ENCODE results near the gene KCTD1.

Gene KCTD1

DNA sequence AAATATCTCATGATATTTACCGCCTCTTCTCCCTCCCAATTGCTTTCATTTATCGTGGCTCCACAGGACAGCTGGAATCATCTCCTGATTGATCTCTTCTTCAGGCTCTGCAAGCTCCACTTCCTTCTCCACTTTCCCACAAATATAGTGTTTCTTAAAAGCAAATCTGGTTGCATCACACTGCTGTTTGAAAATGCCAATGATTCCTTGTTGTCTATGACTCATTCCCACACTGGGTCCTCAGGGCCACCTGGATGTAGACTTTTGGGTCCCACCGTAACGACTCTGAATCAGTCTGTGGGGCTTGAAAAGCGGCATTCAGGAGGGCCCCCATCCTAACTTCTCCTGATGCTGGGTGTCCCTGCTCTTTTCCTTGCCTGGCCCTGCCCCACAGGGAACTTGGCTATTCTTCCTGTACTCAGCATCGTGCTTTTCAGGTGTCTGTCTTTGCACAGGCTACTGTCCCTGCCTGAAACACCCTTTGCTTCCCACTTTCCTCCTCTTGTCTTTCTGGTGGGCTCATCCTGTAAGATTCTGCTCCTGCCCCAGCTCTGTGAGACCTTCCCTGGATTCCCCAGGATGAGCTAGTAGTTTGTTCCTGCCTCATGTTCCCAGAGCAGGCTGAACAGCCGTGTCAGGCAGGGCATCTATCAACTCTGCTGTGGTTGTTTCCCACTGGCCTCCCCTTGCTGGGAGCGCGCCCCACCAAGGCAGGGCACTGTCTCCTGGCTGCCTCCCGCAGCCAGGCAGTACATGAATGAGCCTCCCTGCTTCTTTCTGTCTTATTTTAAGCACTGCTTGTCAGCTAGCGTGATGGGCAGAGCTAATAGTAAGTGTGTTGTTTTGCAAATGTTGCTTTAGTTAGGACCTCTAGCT, 111.9 kb downstream of the KCTD1 start:
- peaks cover 0 to 6% (median 2%) of the 10 kb centered on the region in 5 experiments for H3K27me3 ChIP-seq (replicated peaks in 2 of 5; ENCODE audit: control insufficient read depth in 4 of 5, insufficient read depth in 5 of 5, low read length in 4 of 5)
- H3K4me3 ChIP-seq (ENCODE audit: control insufficient read depth in 1 of 7, extremely low read depth in 1 of 7, insufficient read depth in 4 of 7, low read depth in 2 of 7, low read length in 6 of 7) = no peak overlapping the region
- H3K4me1 ChIP-seq (ENCODE audit: control extremely low read depth in 1 of 4, control insufficient read depth in 4 of 4, insufficient read depth in 4 of 4, low read length in 3 of 4) = no peaks in the 10 kb centered on the region
- 96% methylated on average over 9 of the region's 11 CpGs for WGBS (ENCODE audit: insufficient coverage)
- ChIA-PET CTCF (no interaction called here), POLR2A (no interaction called here)
- H3K27ac ChIP-seq (ENCODE audit: insufficient read depth in 1 of 2, low read depth in 1 of 2, low read length in 2 of 2, poor library complexity in 1 of 2, severe bottlenecking in 2 of 2) = no peak overlapping the region
- no peak for DNase-seq
- no peaks in the 10 kb centered on the region for H3K9me3 ChIP-seq (ENCODE audit: control extremely low read depth in 1 of 5, control insufficient read depth in 4 of 5, insufficient read depth in 2 of 5, low read depth in 1 of 5, low read length in 4 of 5)
- no peaks in the 10 kb centered on the region for H3K36me3 ChIP-seq (ENCODE audit: control insufficient read depth in 4 of 4, insufficient read depth in 4 of 4, low read length in 3 of 4)

- ChIA-PET CTCF (no interaction called here), POLR2A (no interaction called here)
- H3K27ac ChIP-seq (ENCODE audit: insufficient read depth in 1 of 2, low read depth in 1 of 2, low read length in 2 of 2, poor library complexity in 1 of 2, severe bottlenecking in 2 of 2) = no peak overlapping the region
- peaks cover 0 to 6% (median 2%) of the 10 kb centered on the region in 5 experiments for H3K27me3 ChIP-seq (replicated peaks in 2 of 5; ENCODE audit: control insufficient read depth in 4 of 5, insufficient read depth in 5 of 5, low read length in 4 of 5)
- no peaks in the 10 kb centered on the region for H3K36me3 ChIP-seq (ENCODE audit: control insufficient read depth in 4 of 4, insufficient read depth in 4 of 4, low read length in 3 of 4)
- no peaks in the 10 kb centered on the region for H3K9me3 ChIP-seq (ENCODE audit: control extremely low read depth in 1 of 5, control insufficient read depth in 4 of 5, insufficient read depth in 2 of 5, low read depth in 1 of 5, low read length in 4 of 5)
- H3K4me3 ChIP-seq (ENCODE audit: control insufficient read depth in 1 of 7, extremely low read depth in 1 of 7, insufficient read depth in 4 of 7, low read depth in 2 of 7, low read length in 6 of 7) = no peak overlapping the region
- 95% methylated on average over 7 of the region's 8 CpGs for WGBS (ENCODE audit: insufficient coverage)
- DNase-seq = no peak
- H3K4me1 ChIP-seq (ENCODE audit: control extremely low read depth in 1 of 4, control insufficient read depth in 4 of 4, insufficient read depth in 4 of 4, low read length in 3 of 4) = no peaks in the 10 kb centered on the region
Measured at GRCh38 chr18:26435415-26436095, 112.8 kb downstream of the KCTD1 start.

- no CpG with 5 or more reads among the region's 2 CpGs for WGBS (ENCODE audit: insufficient coverage)
- Histone ChIP-seq H3K4me3 (ENCODE audit: control insufficient read depth in 1 of 7, extremely low read depth in 1 of 7, insufficient read depth in 4 of 7, low read depth in 2 of 7, low read length in 6 of 7) (no peak overlapping the region), H3K4me1 (ENCODE audit: control extremely low read depth in 1 of 4, control insufficient read depth in 4 of 4, insufficient read depth in 4 of 4, low read length in 3 of 4) (no peaks in the 10 kb centered on the region), H3K27me3 (replicated peaks in 2 of 5; ENCODE audit: control insufficient read depth in 4 of 5, insufficient read depth in 5 of 5, low read length in 4 of 5) (peaks cover 0 to 6% (median 0%) of the 10 kb centered on the region in 5 experiments), H3K27ac (ENCODE audit: insufficient read depth in 1 of 2, low read depth in 1 of 2, low read length in 2 of 2, poor library complexity in 1 of 2, severe bottlenecking in 2 of 2) (no peak overlapping the region), H3K36me3 (ENCODE audit: control insufficient read depth in 4 of 4, insufficient read depth in 4 of 4, low read length in 3 of 4) (no peaks in the 10 kb centered on the region), H3K9me3 (ENCODE audit: control extremely low read depth in 1 of 5, control insufficient read depth in 4 of 5, insufficient read depth in 2 of 5, low read depth in 1 of 5, low read length in 4 of 5) (no peaks in the 10 kb centered on the region)
- ChIA-PET POLR2A (no interaction called here), CTCF (no interaction called here)
- no peak for DNase-seq
Measured at GRCh38 chr18:26434887-26435286, 113.5 kb downstream of the KCTD1 start.

DNA sequence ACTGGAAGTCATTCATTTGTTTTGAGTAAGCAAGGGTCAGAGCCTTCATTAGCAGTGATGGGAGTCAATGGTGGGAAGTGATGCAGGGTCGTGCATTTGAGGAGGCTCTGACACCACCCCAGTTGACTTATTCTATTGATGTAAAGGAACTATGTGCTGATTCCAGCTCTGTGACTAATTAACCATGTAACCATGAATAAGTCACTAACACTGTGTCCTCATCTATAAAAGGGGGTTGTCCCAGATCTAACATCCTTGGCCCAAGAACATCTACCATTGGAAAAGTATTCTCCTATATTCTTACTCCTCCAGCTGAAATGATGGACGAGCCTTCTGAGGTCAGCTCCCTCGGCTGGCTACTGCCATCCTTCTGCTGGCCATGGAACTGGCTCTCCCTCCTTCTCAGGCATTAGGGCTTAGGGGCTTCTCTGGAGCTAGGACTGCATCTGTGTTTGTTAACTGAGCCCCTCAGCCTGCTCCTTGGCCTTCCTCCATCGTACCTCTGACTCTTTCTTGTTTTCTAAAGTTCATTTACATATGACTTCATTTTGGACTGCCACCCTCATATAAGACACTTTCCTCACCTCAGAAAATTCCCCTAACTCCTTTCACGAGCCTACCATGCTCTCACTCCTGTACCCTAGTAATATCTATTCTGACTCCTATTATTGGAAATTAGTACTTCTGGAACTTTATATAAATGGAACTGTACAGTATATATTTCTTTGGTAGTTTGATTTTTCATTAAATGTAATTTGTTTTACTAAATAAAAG, 115.5 kb downstream of the KCTD1 start:
- Histone ChIP-seq H3K4me3 (ENCODE audit: control insufficient read depth in 1 of 7, extremely low read depth in 1 of 7, insufficient read depth in 4 of 7, low read depth in 2 of 7, low read length in 6 of 7) (no peak overlapping the region), H3K27me3 (replicated peaks in 2 of 5; ENCODE audit: control insufficient read depth in 4 of 5, insufficient read depth in 5 of 5, low read length in 4 of 5) (peaks cover 0 to 6% (median 0%) of the 10 kb centered on the region in 5 experiments), H3K4me1 (ENCODE audit: control extremely low read depth in 1 of 4, control insufficient read depth in 4 of 4, insufficient read depth in 4 of 4, low read length in 3 of 4) (no peaks in the 10 kb centered on the region), H3K36me3 (ENCODE audit: control insufficient read depth in 4 of 4, insufficient read depth in 4 of 4, low read length in 3 of 4) (no peaks in the 10 kb centered on the region), H3K27ac (ENCODE audit: insufficient read depth in 1 of 2, low read depth in 1 of 2, low read length in 2 of 2, poor library complexity in 1 of 2, severe bottlenecking in 2 of 2) (no peak overlapping the region), H3K9me3 (ENCODE audit: control extremely low read depth in 1 of 5, control insufficient read depth in 4 of 5, insufficient read depth in 2 of 5, low read depth in 1 of 5, low read length in 4 of 5) (no peaks in the 10 kb centered on the region)
- POLR2A ChIA-PET = no interaction called here
- no peak for DNase-seq
- CTCF ChIA-PET = no interaction called here
- WGBS (ENCODE audit: insufficient coverage) = 91% methylated on average over 4 of the region's 5 CpGs

DNA sequence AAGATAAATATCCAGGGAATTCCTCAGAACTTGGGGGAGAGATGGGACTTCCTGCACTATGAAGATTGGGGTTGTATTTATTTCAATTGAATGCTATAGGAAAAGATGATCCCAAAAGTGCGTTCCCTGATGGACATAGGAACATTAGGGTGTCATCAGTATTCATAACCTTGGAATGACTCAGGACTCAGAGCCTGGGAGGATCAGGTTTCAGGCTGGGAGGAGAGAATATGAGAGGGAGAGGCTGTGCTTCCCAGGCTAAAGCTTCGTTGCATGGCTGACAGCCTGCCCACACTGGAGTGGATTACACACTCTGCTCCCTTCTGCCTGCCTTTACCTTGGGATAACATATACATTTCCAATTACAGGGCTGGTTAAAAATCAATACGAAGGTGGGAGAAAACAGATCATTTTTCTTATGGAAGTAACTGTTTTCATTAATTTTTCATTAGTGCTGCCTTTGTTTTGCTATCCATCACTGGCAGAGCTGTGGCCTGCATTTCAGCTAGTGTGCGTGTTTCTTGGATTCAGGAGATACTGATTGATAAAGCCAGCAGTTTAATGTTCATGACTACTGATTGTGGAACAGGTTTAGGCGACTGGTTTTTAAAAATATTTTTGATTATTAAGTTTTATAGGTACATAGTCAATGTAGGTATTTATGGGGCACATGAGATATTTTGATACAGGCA, 118.7 kb downstream of the KCTD1 start:
- CTCF ChIA-PET = no interaction called here
- DNase-seq = no peak
- POLR2A ChIA-PET = no interaction called here
- H3K36me3 ChIP-seq (ENCODE audit: control insufficient read depth in 4 of 4, insufficient read depth in 4 of 4, low read length in 3 of 4) = no peaks in the 10 kb centered on the region
- H3K27ac ChIP-seq (ENCODE audit: insufficient read depth in 1 of 2, low read depth in 1 of 2, low read length in 2 of 2, poor library complexity in 1 of 2, severe bottlenecking in 2 of 2) = no peak overlapping the region
- no peaks in the 10 kb centered on the region for H3K4me1 ChIP-seq (ENCODE audit: control extremely low read depth in 1 of 4, control insufficient read depth in 4 of 4, insufficient read depth in 4 of 4, low read length in 3 of 4)
- no peak overlapping the region for H3K4me3 ChIP-seq (ENCODE audit: control insufficient read depth in 1 of 7, extremely low read depth in 1 of 7, insufficient read depth in 4 of 7, low read depth in 2 of 7, low read length in 6 of 7)
- WGBS (ENCODE audit: insufficient coverage) = 100% methylated on average over 2 of the region's 5 CpGs
- no peaks in the 10 kb centered on the region for H3K9me3 ChIP-seq (ENCODE audit: control extremely low read depth in 1 of 5, control insufficient read depth in 4 of 5, insufficient read depth in 2 of 5, low read depth in 1 of 5, low read length in 4 of 5)
- no peaks in the 10 kb centered on the region for H3K27me3 ChIP-seq (replicated peaks in 2 of 5; ENCODE audit: control insufficient read depth in 4 of 5, insufficient read depth in 5 of 5, low read length in 4 of 5)

- no peak for DNase-seq
- Histone ChIP-seq H3K27ac (ENCODE audit: insufficient read depth in 1 of 2, low read depth in 1 of 2, low read length in 2 of 2, poor library complexity in 1 of 2, severe bottlenecking in 2 of 2) (no peak overlapping the region), H3K27me3 (replicated peaks in 2 of 5; ENCODE audit: control insufficient read depth in 4 of 5, insufficient read depth in 5 of 5, low read length in 4 of 5) (no peaks in the 10 kb centered on the region), H3K9me3 (ENCODE audit: control extremely low read depth in 1 of 5, control insufficient read depth in 4 of 5, insufficient read depth in 2 of 5, low read depth in 1 of 5, low read length in 4 of 5) (no peaks in the 10 kb centered on the region), H3K4me3 (ENCODE audit: control insufficient read depth in 1 of 7, extremely low read depth in 1 of 7, insufficient read depth in 4 of 7, low read depth in 2 of 7, low read length in 6 of 7) (no peak overlapping the region), H3K36me3 (ENCODE audit: control insufficient read depth in 4 of 4, insufficient read depth in 4 of 4, low read length in 3 of 4) (no peaks in the 10 kb centered on the region), H3K4me1 (ENCODE audit: control extremely low read depth in 1 of 4, control insufficient read depth in 4 of 4, insufficient read depth in 4 of 4, low read length in 3 of 4) (peaks cover 0 to 2% (median 0%) of the 10 kb centered on the region in 4 experiments)
- WGBS (ENCODE audit: insufficient coverage) = 100% methylated on average over 3 of the region's 5 CpGs
- CTCF ChIA-PET = interaction anchor here (0.7 kb wide), 1 partner anchor 48 kb away, joined by 3 read pairs; no protein-coding TSS in a partner anchor
- POLR2A ChIA-PET = no interaction called here
Measured at GRCh38 chr18:26425148-26425531, 123.2 kb downstream of the KCTD1 start.
